Esophagus muscularis mucosa (tissue), 4 donors: ENCODE data around the gene ABCC5.

Experiments used
- CTCF ChIP-seq, 3 experiments: fragments of 200-600 bp in 2 of 3; fragments of 450-650 bp in 1 of 3; sonication (generic) in 2 of 3; IDR thresholded peaks; one replicate each; pipeline ENCODE4 v1.5.1; 2017 to 2019; ENCODE audit warnings: antibody characterized with exemption in 3 of 3, mild to moderate bottlenecking in 2 of 3, moderate library complexity in 1 of 3
- EP300 ChIP-seq: sonication (generic); formaldehyde crosslinking; IDR thresholded peaks from one replicate; pipeline ENCODE4 v1.6.1; 2017; ENCODE audit warnings: antibody characterized with exemption
- POLR2A ChIP-seq: fragments of 450-650 bp; IDR thresholded peaks from one replicate; pipeline ENCODE4 v1.6.1; 2017; ENCODE audit warnings: antibody characterized with exemption, moderate library complexity, mild to moderate bottlenecking, low read depth

GRCh38 chr3:183980403-183980802, 37.3 kb downstream of the ABCC5 start:
- TF ChIP-seq CTCF (IDR thresholded peaks at IDR 0.05) (no peak), EP300 (no peak), POLR2A (no peak)
